PC-3 (cell line): ENCODE results near the gene KHDRBS2.

Experiments
- CTCF ChIP-seq: fragments of 300-600 bp; sonication (generic); conservative IDR thresholded peaks from 2 replicates; pipeline ENCODE4 v1.5.1; 2017; ENCODE audit warnings: antibody characterized with exemption, low read depth, mild to moderate bottlenecking, low read length
- EZH2 ChIP-seq: fragments of 300-600 bp; sonication (generic); IDR thresholded peaks from one replicate; pipeline ENCODE4 v1.6.1; 2017; ENCODE audit warnings: antibody characterized with exemption, mild to moderate bottlenecking, low read length; ENCODE audit not compliant: unreplicated experiment
- EZH2phosphoT487 ChIP-seq: fragments of 300-600 bp; sonication (generic); IDR thresholded peaks from 2 replicates; pipeline ENCODE4 v1.6.1; 2018; ENCODE audit warnings: mild to moderate bottlenecking, antibody characterized with exemption, low read length, borderline replicate concordance

- no peak for TF ChIP-seq EZH2phosphoT487
- TF ChIP-seq CTCF = no peak
- no peak for TF ChIP-seq EZH2
These were observed 196.2 kb downstream of the KHDRBS2 start for GRCh38 chr6:62089781-62090180.
